SK-N-MC (cell line): ENCODE measurements around the gene BAHCC1.

Experiments used
- EZH2 ChIP-seq: fragments of 200-600 bp; sonication (generic); IDR thresholded peaks from one replicate; pipeline ENCODE4 v1.6.1; 2017; ENCODE audit warnings: antibody characterized with exemption
- FOXP2 ChIP-seq: optimal IDR thresholded peaks from 2 replicates; pipeline ENCODE3; 2011; ENCODE audit warnings: mild to moderate bottlenecking, moderate library complexity; ENCODE audit not compliant: insufficient read depth; ENCODE audit errors: extremely low read length, control extremely low read depth
- POLR2AphosphoS5 ChIP-seq: IDR thresholded peaks from 2 replicates; pipeline ENCODE4 v1.6.1; 2012; ENCODE audit warnings: mild to moderate bottlenecking, low read depth, low read length, borderline replicate concordance

DNA sequence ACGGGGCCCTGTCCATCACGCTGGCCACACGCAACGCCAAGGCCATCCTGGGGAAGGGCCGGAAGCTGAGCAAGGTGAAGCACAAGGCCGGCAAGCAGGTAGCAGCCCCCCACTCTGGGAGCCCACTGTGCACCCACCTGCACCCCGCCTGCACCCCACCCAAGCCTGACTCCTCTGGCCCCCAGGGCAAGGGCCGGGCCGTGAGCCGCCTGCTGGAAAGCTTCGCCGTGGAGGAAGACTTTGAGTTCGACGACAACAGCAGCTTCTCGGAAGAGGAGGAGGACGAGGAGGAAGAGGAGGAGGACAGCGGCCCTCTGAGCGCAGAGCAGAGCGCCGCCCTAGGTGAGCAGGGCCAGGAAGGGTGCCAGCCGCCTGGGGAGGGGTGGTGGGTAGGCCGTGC is 63.4 kb downstream of the BAHCC1 start:
- TF ChIP-seq EZH2, result no peak
- TF ChIP-seq POLR2AphosphoS5, result no peak
- no peak for TF ChIP-seq FOXP2
